GM12864 (cell line): Measurements from ENCODE around the gene KCNAB1.

Experiments used
- DNase-seq: peaks from one replicate; pipeline ENCODE4 v3.0.0-alpha.2; 2011; ENCODE audit warnings: low read depth
- H3K4me3 ChIP-seq: 2 replicates; pipeline ENCODE4 v1.5.1; 2011; ENCODE audit warnings: mild to moderate bottlenecking, low read depth, low read length, control low read depth
- TF ChIP-seq, protein P1 (sequence below): IDR thresholded peaks from 2 replicates; pipeline ENCODE4 v1.5.1; 2011; ENCODE audit warnings: low read depth, mild to moderate bottlenecking, moderate library complexity, low read length, control low read depth, inconsistent platforms; ENCODE audit errors: missing control alignments

KCNAB1 gene

DNA sequence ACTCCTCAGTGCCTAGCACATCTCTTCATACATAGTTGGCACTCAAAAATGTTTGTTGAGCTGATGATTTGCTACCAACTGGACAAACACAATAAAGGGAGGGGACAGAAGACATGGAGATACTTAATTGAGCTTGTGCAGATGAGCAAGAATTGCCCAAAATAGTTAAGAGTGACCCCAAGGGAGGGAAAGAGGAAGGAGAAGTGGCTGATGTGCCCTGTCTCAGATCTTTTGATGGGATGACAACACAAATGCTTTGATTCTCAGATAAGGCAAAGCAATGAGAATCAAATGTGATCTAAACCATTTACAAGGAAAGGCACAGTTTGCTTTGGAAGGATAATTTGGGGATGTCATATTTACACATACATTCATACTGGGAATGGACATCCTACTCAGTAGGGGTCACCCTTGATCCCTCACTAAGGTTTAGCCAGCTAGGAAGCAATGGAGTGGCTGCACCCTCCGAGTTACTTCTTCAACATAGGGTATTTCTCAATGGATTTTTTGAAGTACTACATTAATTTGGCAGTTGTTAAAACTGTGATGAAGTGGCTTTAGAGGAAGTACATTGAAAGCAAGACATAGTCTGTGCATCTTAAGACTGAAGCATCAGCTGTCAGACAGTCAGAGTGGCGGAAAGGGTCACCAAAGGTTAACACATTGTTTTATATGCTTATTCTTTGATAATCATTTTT, 456.4 kb downstream of the KCNAB1 start:
- DNase-seq = no peak
- TF ChIP-seq, protein P1, sequence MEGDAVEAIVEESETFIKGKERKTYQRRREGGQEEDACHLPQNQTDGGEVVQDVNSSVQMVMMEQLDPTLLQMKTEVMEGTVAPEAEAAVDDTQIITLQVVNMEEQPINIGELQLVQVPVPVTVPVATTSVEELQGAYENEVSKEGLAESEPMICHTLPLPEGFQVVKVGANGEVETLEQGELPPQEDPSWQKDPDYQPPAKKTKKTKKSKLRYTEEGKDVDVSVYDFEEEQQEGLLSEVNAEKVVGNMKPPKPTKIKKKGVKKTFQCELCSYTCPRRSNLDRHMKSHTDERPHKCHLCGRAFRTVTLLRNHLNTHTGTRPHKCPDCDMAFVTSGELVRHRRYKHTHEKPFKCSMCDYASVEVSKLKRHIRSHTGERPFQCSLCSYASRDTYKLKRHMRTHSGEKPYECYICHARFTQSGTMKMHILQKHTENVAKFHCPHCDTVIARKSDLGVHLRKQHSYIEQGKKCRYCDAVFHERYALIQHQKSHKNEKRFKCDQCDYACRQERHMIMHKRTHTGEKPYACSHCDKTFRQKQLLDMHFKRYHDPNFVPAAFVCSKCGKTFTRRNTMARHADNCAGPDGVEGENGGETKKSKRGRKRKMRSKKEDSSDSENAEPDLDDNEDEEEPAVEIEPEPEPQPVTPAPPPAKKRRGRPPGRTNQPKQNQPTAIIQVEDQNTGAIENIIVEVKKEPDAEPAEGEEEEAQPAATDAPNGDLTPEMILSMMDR = no peak
- H3K4me3 ChIP-seq = no peak overlapping the region

DNA sequence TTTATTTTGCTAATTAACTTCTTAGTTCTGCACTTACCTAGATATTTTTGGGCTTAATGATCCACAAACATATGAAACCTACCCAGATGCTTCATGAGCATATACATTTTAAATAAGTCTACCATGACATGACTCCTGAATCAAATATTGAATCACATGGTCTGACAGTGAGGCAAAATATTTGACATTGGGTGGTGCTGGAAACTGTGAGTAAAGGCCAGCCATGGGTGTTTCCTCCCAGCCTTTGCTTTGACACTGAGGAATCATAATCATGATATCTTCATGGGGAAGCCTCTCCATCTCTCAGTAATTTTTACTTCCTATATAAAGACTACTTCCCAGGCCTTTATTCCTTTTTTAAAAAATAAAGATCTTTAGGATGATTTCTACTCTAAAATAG, 457.4 kb downstream of the KCNAB1 start:
- TF ChIP-seq, protein P1 = no peak
- H3K4me3 ChIP-seq = no peak overlapping the region
- no peak for DNase-seq

GRCh38 chr3:156579427-156579851, 459.1 kb downstream of the KCNAB1 start:
- H3K4me3 ChIP-seq = no peak overlapping the region
- TF ChIP-seq, protein P1 = no peak
- no peak for DNase-seq

- DNase-seq = no peak
- TF ChIP-seq, protein P1 = no peak
Measured at GRCh38 chr3:156581033-156581432, 460.7 kb downstream of the KCNAB1 start.

GRCh38 chr3:156581954-156582353, 461.6 kb downstream of the KCNAB1 start:
- TF ChIP-seq, protein P1 = no peak
- no peak overlapping the region for H3K4me3 ChIP-seq
- DNase-seq = no peak

More at GRCh38 chr3:156581033-156581432, 460.7 kb downstream of the KCNAB1 start:
- no peak overlapping the region for H3K4me3 ChIP-seq

DNA sequence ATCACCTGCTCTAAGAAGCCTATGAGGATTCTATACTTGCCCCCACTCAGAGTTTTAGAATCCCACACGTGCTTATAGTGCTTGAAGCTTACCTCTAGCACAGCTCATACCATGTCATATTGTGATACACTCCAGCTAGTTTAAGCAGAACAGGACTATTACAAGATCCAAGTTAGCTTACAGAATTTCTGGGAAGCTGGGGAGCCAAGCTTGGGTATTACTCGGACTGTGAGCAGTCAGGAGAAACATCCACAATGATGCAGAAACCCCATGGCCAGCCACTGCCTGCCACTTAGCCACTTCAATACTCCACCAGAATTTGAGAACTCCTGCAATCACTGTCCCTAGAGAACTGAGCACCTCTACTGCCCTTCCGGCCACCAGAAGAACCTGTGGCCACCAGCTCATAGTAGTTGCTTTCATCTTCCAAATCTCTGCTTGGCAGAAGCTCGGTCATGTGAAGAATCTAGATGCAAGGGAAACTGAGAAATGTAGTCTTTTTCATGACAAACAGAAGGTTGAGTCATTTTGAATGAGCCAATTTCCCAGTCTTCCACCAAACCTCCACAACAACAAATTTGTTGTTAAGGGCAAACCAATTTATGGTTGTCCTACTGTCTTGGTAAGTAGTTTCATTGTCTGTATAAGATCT, 462.3 kb downstream of the KCNAB1 start:
- no peak for DNase-seq
- TF ChIP-seq, protein P1 = no peak
- H3K4me3 ChIP-seq = no peak overlapping the region
